ENCODE results near the gene SLC25A42.

GRCh38 chr19:19094513-19094912 is 30.7 kb downstream of the SLC25A42 start:
- TF ChIP-seq CTCF (IDR thresholded peaks at IDR 0.05; ENCODE audit: low read depth, low read length) (no peak), POLR2A (IDR thresholded peaks at IDR 0.05; ENCODE audit: extremely low read depth, insufficient read length) (no peak), MAX (IDR thresholded peaks at IDR 0.05; ENCODE audit: low read depth, low read length) (no peak), MYC (IDR thresholded peaks at IDR 0.05; ENCODE audit: low read depth, low read length) (no peak)

Data from NB4 (cell line).